A549 (cell line): ENCODE measurements around the gene SGCD. TPM values are rescaled to one million over a fixed set of nuclear protein-coding genes. Genes with fewer than 3 reads are reported as not detected.

ENCODE experiments used
- ATAC-seq, 2 experiments: fragments of 200-7000 bp in 1 of 2; fragments of >200 bp in 1 of 2; cut with Nextera tagmentation in 1 of 2; cut with Tn5 transposase in 1 of 2; 3 replicates each; pipeline versions ENCODE4 v1.8.0 to v1.9.1; 2018 to 2020; ENCODE audit warnings: mild to moderate bottlenecking in 1 of 2, moderate library complexity in 1 of 2
- CTCF ChIA-PET: fragments of 300-600 bp; sonication (Branson Sonifier 250); formaldehyde crosslinking; extraction: SDS; loops from one replicate; lab custom pipeline; 2021; ENCODE audit warnings: antibody characterized with exemption, inconsistent platforms; lab: Yijun Ruan, JAX
- POLR2A ChIA-PET: fragments of 350-600 bp; formaldehyde crosslinking; extraction: SDS; loops from one replicate; lab custom pipeline; 2021; ENCODE audit warnings: antibody characterized with exemption, inconsistent platforms; lab: Yijun Ruan, JAX
- DNase-seq, 2 experiments: peaks; one replicate each; pipeline versions ENCODE4 v3.0.0 to v3.0.0-alpha.2; 2011 to 2016; ENCODE audit warnings: low read depth in 1 of 2, low spot score in 1 of 2
- FAIRE-seq: peaks from 2 replicates; lab custom pipeline; 2011; peaks lifted over from hg19 to GRCh38; lab: Jason Lieb, UNC
- H3K27ac ChIP-seq, 2 experiments: fragments of >200 bp; sonication (Bioruptor Twin); formaldehyde crosslinking; 3 replicates each; pipeline ENCODE4 v1.5.1; 2016 to 2017
- H3K4me1 ChIP-seq: fragments of >200 bp; sonication (Bioruptor Twin); formaldehyde crosslinking; 3 replicates; pipeline ENCODE4 v1.6.1; 2016
- H3K4me2 ChIP-seq: fragments of >200 bp; sonication (Bioruptor Twin); formaldehyde crosslinking; 3 replicates; pipeline ENCODE4 v1.6.1; 2016
- H3K4me3 ChIP-seq: fragments of >200 bp; sonication (Bioruptor Twin); formaldehyde crosslinking; 3 replicates; pipeline ENCODE4 v1.5.1; 2016
- H3K9me3 ChIP-seq: fragments of >200 bp; sonication (Bioruptor Twin); formaldehyde crosslinking; 3 replicates; pipeline ENCODE4 v1.6.1; 2016
- CEBPB ChIP-seq, 2 experiments: fragments of >200 bp in 1 of 2; sonication (Bioruptor Twin) in 1 of 2; formaldehyde crosslinking in 1 of 2; IDR thresholded peaks; 2 replicates each; pipeline ENCODE4 v1.6.1; 2012 to 2016
- CHD2 ChIP-seq: fragments of 150-350 bp; IDR thresholded peaks from 2 replicates; pipeline ENCODE4 v1.6.1; 2014; ENCODE audit warnings: low read length; ENCODE audit not compliant: partially characterized antibody
- CHD4 ChIP-seq: fragments of 200-600 bp; sonication (generic); IDR thresholded peaks from 2 replicates; pipeline ENCODE4 v1.6.1; 2016; ENCODE audit warnings: antibody characterized with exemption, mild to moderate bottlenecking, borderline replicate concordance
- E2F6 ChIP-seq: IDR thresholded peaks from 2 replicates; pipeline ENCODE4 v1.6.1; 2012; ENCODE audit warnings: low read depth, borderline replicate concordance
- EP300 ChIP-seq, 2 experiments: fragments of >200 bp; sonication (Bioruptor Twin); formaldehyde crosslinking; IDR thresholded peaks; 2 replicates in 1 of 2; 3 replicates in 1 of 2; pipeline ENCODE4 v1.6.1; 2016 to 2017
- HDAC2 ChIP-seq: fragments of 200-600 bp; sonication (generic); IDR thresholded peaks from 2 replicates; pipeline ENCODE4 v1.6.1; 2016
- HEYL ChIP-seq: fragments of 250-450 bp; sonication (Bioruptor Pico); IDR thresholded peaks from 2 replicates; pipeline ENCODE4 v1.8.0; 2021; ENCODE audit warnings: mild to moderate bottlenecking, moderate library complexity
- HOXB13 ChIP-seq: fragments of 250-450 bp; sonication (Bioruptor Pico); IDR thresholded peaks from 2 replicates; pipeline ENCODE4 v1.5.0; 2020; ENCODE audit warnings: low read depth, mild to moderate bottlenecking, moderate library complexity
- JUN ChIP-seq, 2 experiments: fragments of >200 bp; sonication (Bioruptor Twin); formaldehyde crosslinking; IDR thresholded peaks; 2 replicates in 1 of 2; 3 replicates in 1 of 2; pipeline ENCODE4 v1.6.1; 2016 to 2017
- JUNB ChIP-seq: fragments of >200 bp; sonication (Bioruptor Twin); formaldehyde crosslinking; IDR thresholded peaks from 2 replicates; pipeline ENCODE4 v1.6.1; 2016
- KDM1A ChIP-seq: fragments of 200-600 bp; sonication (generic); IDR thresholded peaks from 2 replicates; pipeline ENCODE4 v1.6.1; 2016; ENCODE audit warnings: low read depth, mild to moderate bottlenecking
- KDM5A ChIP-seq: fragments of 200-600 bp; sonication (generic); IDR thresholded peaks from 2 replicates; pipeline ENCODE4 v1.6.1; 2016; ENCODE audit warnings: antibody characterized with exemption, mild to moderate bottlenecking
- MAFK ChIP-seq: fragments of 450-650 bp; IDR thresholded peaks from 2 replicates; pipeline ENCODE4 v1.6.1; 2014; ENCODE audit not compliant: partially characterized antibody
- MAZ ChIP-seq: fragments of 150-350 bp; IDR thresholded peaks from 2 replicates; pipeline ENCODE4 v1.6.1; 2014; ENCODE audit warnings: antibody characterized with exemption, low read depth, low read length, borderline replicate concordance
- MYC ChIP-seq: IDR thresholded peaks from 2 replicates; pipeline ENCODE4 v1.6.1; 2012; ENCODE audit warnings: mild to moderate bottlenecking, inconsistent platforms, low read length, improper control_type of control experiment, borderline replicate concordance
- NPAS2 ChIP-seq: fragments of 250-450 bp; sonication (Bioruptor Pico); IDR thresholded peaks from 2 replicates; pipeline ENCODE4 v1.8.0; 2022; ENCODE audit warnings: mild to moderate bottlenecking, moderate library complexity, borderline replicate concordance
- NR3C1 ChIP-seq: fragments of >200 bp; sonication (Bioruptor Twin); formaldehyde crosslinking; IDR thresholded peaks from 3 replicates; pipeline ENCODE4 v1.6.1; 2017
- PBX3 ChIP-seq: IDR thresholded peaks from 2 replicates; pipeline ENCODE4 v1.6.1; 2012
- PHF8 ChIP-seq: fragments of 200-600 bp; sonication (generic); IDR thresholded peaks from 2 replicates; pipeline ENCODE4 v1.6.1; 2016; ENCODE audit warnings: low read depth, mild to moderate bottlenecking, antibody characterized with exemption, moderate library complexity, borderline replicate concordance
- POLR2A ChIP-seq: IDR thresholded peaks from 2 replicates; pipeline ENCODE4 v1.6.1; 2012; ENCODE audit warnings: mild to moderate bottlenecking, low read length
- POLR2AphosphoS2 ChIP-seq: conservative IDR thresholded peaks from 2 replicates; pipeline ENCODE4 v1.6.1; 2012; ENCODE audit warnings: low read length, improper control_type of control experiment, inconsistent platforms
- RAD21 ChIP-seq, 2 experiments: fragments of >200 bp in 1 of 2; sonication (Bioruptor Twin) in 1 of 2; formaldehyde crosslinking in 1 of 2; IDR thresholded peaks in 1 of 2; conservative IDR thresholded peaks in 1 of 2; 2 replicates in 1 of 2; 3 replicates in 1 of 2; pipeline ENCODE4 v1.6.1; 2012 to 2018; ENCODE audit warnings: inconsistent platforms in 1 of 2
- RNF2 ChIP-seq: fragments of 200-600 bp; sonication (generic); IDR thresholded peaks from 2 replicates; pipeline ENCODE4 v1.6.1; 2016; ENCODE audit warnings: low read depth, mild to moderate bottlenecking, antibody characterized with exemption, moderate library complexity, borderline replicate concordance
- SMC3 ChIP-seq: fragments of >200 bp; sonication (Bioruptor Twin); formaldehyde crosslinking; IDR thresholded peaks from 3 replicates; pipeline ENCODE4 v1.6.1; 2018; ENCODE audit warnings: inconsistent platforms
- SREBF2 ChIP-seq: fragments of 450-650 bp; IDR thresholded peaks from 2 replicates; pipeline ENCODE4 v1.6.1; 2014; ENCODE audit warnings: mild to moderate bottlenecking, moderate library complexity
- TFCP2L1 ChIP-seq: fragments of 250-450 bp; sonication (Bioruptor Pico); IDR thresholded peaks from 2 replicates; pipeline ENCODE4 v1.5.0; 2021; ENCODE audit warnings: mild to moderate bottlenecking
- TP53 ChIP-seq: fragments of 250-450 bp; sonication (Bioruptor Pico); IDR thresholded peaks from 2 replicates; pipeline ENCODE4 v1.5.0; 2021; ENCODE audit warnings: mild to moderate bottlenecking, moderate library complexity
- USF2 ChIP-seq: fragments of 450-650 bp; IDR thresholded peaks from 2 replicates; pipeline ENCODE4 v1.6.1; 2014; ENCODE audit warnings: antibody characterized with exemption
- ZC3H11A ChIP-seq: fragments of 450-650 bp; IDR thresholded peaks from 2 replicates; pipeline ENCODE4 v1.6.1; 2014; ENCODE audit warnings: antibody characterized with exemption, mild to moderate bottlenecking
- ZFP36 ChIP-seq: fragments of 450-650 bp; IDR thresholded peaks from 2 replicates; pipeline ENCODE4 v1.6.1; 2014; ENCODE audit warnings: borderline replicate concordance; ENCODE audit not compliant: partially characterized antibody
- WGBS: methylation state at CpG from one replicate; pipeline ENCODE4 v1.1.6; 2017; ENCODE audit errors: missing lambda C conversion rate; 5-methylcytosine and 5-hydroxymethylcytosine counted together
- polyA plus RNA-seq, 4 experiments: library from polyadenylated mRNA; depleted of rRNA in 3 of 4; stranded (reverse); fragments of >200 nt; fragmentation: RNase III in 1 of 4; extraction: RNeasy Plus Mini Kit Qiagen cat#74134 plus additional on column Dnase treatment in 1 of 4; gene quantifications; 2 replicates in 3 of 4; 3 replicates in 1 of 4; pipeline ENCODE4 v1.2.3, GENCODE V29; 2011 to 2017

The SGCD gene
- polyA plus RNA-seq, 2 of the 4 experiments (the other 2 are of a cell fraction): 7.6 to 10.6 TPM

- no peak for DNase-seq
- Histone ChIP-seq H3K4me2 (no peak overlapping the region), H3K4me1 (peaks cover 13% of the 10 kb centered on the region; the same call in 2 of the 3 replicates), H3K9me3 (no peaks in the 10 kb centered on the region), H3K27ac (no peak overlapping the region), H3K4me3 (no peak overlapping the region)
- ChIA-PET POLR2A (no interaction called here), CTCF (no interaction called here)
- no peak for TF ChIP-seq CHD4
- TF ChIP-seq KDM1A: no peak
- no peak for TF ChIP-seq HEYL (CRISPR knock-in tag)
- TF ChIP-seq CHD2: no peak
- no peak for TF ChIP-seq ZC3H11A
- no peak for TF ChIP-seq SMC3
- TF ChIP-seq MAFK: no peak
- FAIRE-seq: no peak
- no peak for ATAC-seq
These were observed 49.8 kb downstream of the SGCD start for GRCh38 chr5:156376751-156377150.

GRCh38 chr5:156378159-156378558 lies 51.2 kb downstream of the SGCD start:
- H3K4me1 ChIP-seq: peaks cover 15% of the 10 kb centered on the region; the same call in 2 of the 3 replicates
- CTCF ChIA-PET: no interaction called here
- no peaks in the 10 kb centered on the region for H3K9me3 ChIP-seq
- no peak for DNase-seq
- H3K27ac ChIP-seq: no peak overlapping the region
- no peak for TF ChIP-seq POLR2A
- no peak for TF ChIP-seq JUN (IDR thresholded peaks at IDR 0.05)
- TF ChIP-seq PHF8: no peak
- TF ChIP-seq POLR2AphosphoS2: no peak
- TF ChIP-seq ZC3H11A: no peak
- no peak for TF ChIP-seq KDM5A
- no peak for TF ChIP-seq NPAS2
- TF ChIP-seq, all 56 proteins: peak for 0
- no peak for ATAC-seq
- H3K4me3 ChIP-seq: no peak overlapping the region
- POLR2A ChIA-PET: no interaction called here
- WGBS: 85% methylated on average over 2 of the region's 2 CpGs
- H3K4me2 ChIP-seq: no peak overlapping the region
- no peak for FAIRE-seq

GRCh38 chr5:156379206-156379605 lies 52.2 kb downstream of the SGCD start:
- ATAC-seq: no peak
- no peak overlapping the region for H3K4me2 ChIP-seq
- H3K9me3 ChIP-seq: no peaks in the 10 kb centered on the region
- ChIA-PET CTCF (no interaction called here), POLR2A (no interaction called here)
- peaks cover 20% of the 10 kb centered on the region; the same call in 2 of the 3 replicates for H3K4me1 ChIP-seq
- H3K4me3 ChIP-seq: no peak overlapping the region
- 81% methylated on average over 1 of the region's 1 CpG for WGBS
- TF ChIP-seq EP300 (IDR thresholded peaks at IDR 0.05) (no peak), MAFK (no peak), MAZ (no peak), ZFP36 (no peak), CHD4 (no peak), MYC (no peak), KDM1A (no peak)
- FAIRE-seq: no peak
- peak overlapping the region in 1 of 2 experiments; percentile 45; a peak in 2 of 6 replicates for H3K27ac ChIP-seq
- no peak for DNase-seq

- POLR2A ChIA-PET: no interaction called here
- no peaks in the 10 kb centered on the region for H3K9me3 ChIP-seq
- 55% methylated on average over 3 of the region's 3 CpGs for WGBS
- CTCF ChIA-PET: no interaction called here
- H3K27ac ChIP-seq: peak overlapping the region; percentile 37 to 45
- FAIRE-seq: no peak
- TF ChIP-seq RAD21 (conservative IDR thresholded peaks at IDR 0.05 in 1 of 2, IDR thresholded peaks at IDR 0.05 in 1 of 2) (no peak), RNF2 (no peak), SREBF2 (no peak), HOXB13 (CRISPR knock-in tag) (no peak), JUN (IDR thresholded peaks at IDR 0.05) (no peak), USF2 (no peak), HDAC2 (no peak), E2F6 (no peak), CEBPB (IDR thresholded peaks at IDR 0.05) (peak in 1 of 2 experiments; percentile 9; a peak in 1 of 4 replicates), JUNB (peak; percentile 30; the same call in 1 of the 2 replicates), KDM1A (no peak), TFCP2L1 (CRISPR knock-in tag) (no peak), EP300 (IDR thresholded peaks at IDR 0.05) (no peak), PBX3 (no peak), NR3C1 (no peak), TP53 (CRISPR knock-in tag) (no peak), ZC3H11A (no peak)
- TF ChIP-seq, all 56 proteins: peak for 2
- DNase-seq: peak in 1 of 2 experiments; percentile 22
- peaks cover 20% of the 10 kb centered on the region; the same call in 2 of the 3 replicates for H3K4me1 ChIP-seq
- H3K4me3 ChIP-seq: no peak overlapping the region
- ATAC-seq: peak; percentile 22 to 64; a peak in 3 of 6 replicates
- H3K4me2 ChIP-seq: peak overlapping the region; percentile 40
These were observed 53.9 kb downstream of the SGCD start for GRCh38 chr5:156380848-156381247.
